CD4-positive, alpha-beta T cell treated with Interleukin-15 for 1 hour (primary cell): Measurements from ENCODE around the gene DYNLT4.
"Not testable (repeated sequence)": the region's sequence is repeated elsewhere in the genome, so short reads cannot be mapped to it uniquely, and the experiment has no call there.

ENCODE experiments used
- DNase-seq: peaks from one replicate; pipeline ENCODE4 v3.0.0-alpha.2; 2020

Gene DYNLT4

GRCh38 chr1:44786841-44787426 is 20.2 kb downstream of the DYNLT4 start:
- DNase-seq, result no peak

GRCh38 chr1:44786138-44786840 is 20.9 kb downstream of the DYNLT4 start:
- peak; percentile 73 for DNase-seq

GRCh38 chr1:44785501-44786137 is 21.5 kb downstream of the DYNLT4 start:
- no peak for DNase-seq

- no peak for DNase-seq
Measured at GRCh38 chr1:44785029-44785380, 22.1 kb downstream of the DYNLT4 start.

GRCh38 chr1:44784094-44785028 is 22.8 kb downstream of the DYNLT4 start:
- DNase-seq, result no peak

- no peak for DNase-seq
Measured at GRCh38 chr1:44783697-44784093, 23.5 kb downstream of the DYNLT4 start.

- DNase-seq, result no peak
Measured at GRCh38 chr1:44780583-44781121, 26.5 kb downstream of the DYNLT4 start.

GRCh38 chr1:44778705-44779576 is 28.2 kb downstream of the DYNLT4 start:
- DNase-seq, result no peak

- DNase-seq, result no peak
Measured at GRCh38 chr1:44777969-44778635, 29.0 kb downstream of the DYNLT4 start.

- no peak for DNase-seq
Measured at GRCh38 chr1:44777547-44777946, 29.6 kb downstream of the DYNLT4 start.

- no peak for DNase-seq
Measured at GRCh38 chr1:44776730-44777068, 30.5 kb downstream of the DYNLT4 start.

GRCh38 chr1:44775930-44776729 is 31.0 kb downstream of the DYNLT4 start:
- DNase-seq, result peak; percentile 52

GRCh38 chr1:44775078-44775929 is 31.8 kb downstream of the DYNLT4 start, which contains the start of gene RPS8:
Gene RPS8 (plus strand): TSS chr1:44775540. CDS start chr1:44775597, 57 bp downstream.
- peak; percentile 89 for DNase-seq

- not testable (repeated sequence) for DNase-seq
Measured at GRCh38 chr1:44766421-44766820, 40.7 kb downstream of the DYNLT4 start.

GRCh38 chr1:44760876-44761275 is 46.3 kb downstream of the DYNLT4 start:
- DNase-seq, result no peak

GRCh38 chr1:44759077-44759476 is 48.1 kb downstream of the DYNLT4 start:
- DNase-seq, result no peak

GRCh38 chr1:44757420-44757819 is 49.7 kb downstream of the DYNLT4 start:
- no peak for DNase-seq
